NCI-H2227 (cell line): ENCODE measurements around the gene HAO2.
"Not testable (repeated sequence)": the region's sequence is repeated elsewhere in the genome, so short reads cannot be mapped to it uniquely, and the experiment has no call there.

Experiments used
- DNase-seq: peaks from one replicate; lab custom pipeline; 2025; ENCODE audit not compliant: unreplicated experiment; lab: John Stamatoyannopoulos, UW

HAO2 gene

DNA sequence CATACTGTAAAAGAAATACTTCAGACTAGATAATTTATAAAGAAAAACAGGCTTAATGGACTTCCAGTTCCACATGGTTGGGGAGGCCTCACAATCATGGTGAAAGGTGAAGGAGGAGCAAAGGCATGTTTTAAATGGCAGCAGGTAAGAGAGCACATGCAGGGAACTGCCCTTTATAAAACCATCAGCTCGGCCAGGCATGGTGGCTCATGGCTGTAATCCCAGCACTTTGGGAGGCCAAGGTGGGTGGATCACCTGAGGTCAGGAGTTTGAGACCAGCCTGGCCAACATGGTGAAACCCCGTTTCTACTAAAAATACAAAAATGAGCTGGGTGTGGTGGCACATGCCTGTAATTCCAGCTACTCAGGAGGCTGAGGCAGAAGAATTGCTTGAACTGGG is 9.0 kb downstream of the HAO2 start:
- DNase-seq = not testable (repeated sequence)

DNA sequence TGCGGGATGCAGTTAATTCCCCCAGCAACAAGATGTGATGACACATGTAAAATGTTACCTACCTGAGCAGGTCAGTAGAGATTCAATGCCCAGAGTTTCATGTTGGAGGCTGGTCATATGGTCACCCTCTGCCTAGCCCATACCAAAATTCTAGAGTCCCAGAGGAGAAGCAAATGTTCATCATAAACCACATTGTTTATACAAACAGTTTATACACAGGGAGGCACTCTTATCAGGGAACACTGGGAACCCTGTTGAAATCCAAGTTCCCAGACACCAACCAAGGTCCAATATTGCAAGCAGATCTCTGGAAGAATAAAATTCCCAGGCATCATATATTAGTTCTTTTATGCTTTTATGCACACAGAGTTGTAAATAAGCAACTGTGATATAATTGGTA is 10.5 kb downstream of the HAO2 start:
- DNase-seq = no peak

DNA sequence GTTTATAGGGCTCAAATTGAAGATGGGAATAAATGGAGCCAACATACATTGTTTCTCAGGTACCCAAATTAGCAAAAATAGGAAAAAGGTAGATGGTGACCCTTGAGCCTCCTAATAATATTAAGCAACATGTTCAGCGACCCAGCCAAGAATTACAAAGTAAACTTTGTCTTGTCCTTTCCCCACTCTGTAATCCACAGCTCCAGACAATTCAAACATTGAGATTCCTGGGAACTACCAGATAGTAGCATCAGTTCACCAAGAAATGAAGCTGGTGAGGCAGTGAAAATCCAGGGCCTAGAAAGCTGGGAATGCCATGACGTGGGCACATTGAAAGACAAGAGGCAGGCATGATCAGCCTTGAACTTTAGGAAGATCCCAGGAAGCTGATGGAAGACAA is 11.7 kb downstream of the HAO2 start:
- DNase-seq = no peak

DNA sequence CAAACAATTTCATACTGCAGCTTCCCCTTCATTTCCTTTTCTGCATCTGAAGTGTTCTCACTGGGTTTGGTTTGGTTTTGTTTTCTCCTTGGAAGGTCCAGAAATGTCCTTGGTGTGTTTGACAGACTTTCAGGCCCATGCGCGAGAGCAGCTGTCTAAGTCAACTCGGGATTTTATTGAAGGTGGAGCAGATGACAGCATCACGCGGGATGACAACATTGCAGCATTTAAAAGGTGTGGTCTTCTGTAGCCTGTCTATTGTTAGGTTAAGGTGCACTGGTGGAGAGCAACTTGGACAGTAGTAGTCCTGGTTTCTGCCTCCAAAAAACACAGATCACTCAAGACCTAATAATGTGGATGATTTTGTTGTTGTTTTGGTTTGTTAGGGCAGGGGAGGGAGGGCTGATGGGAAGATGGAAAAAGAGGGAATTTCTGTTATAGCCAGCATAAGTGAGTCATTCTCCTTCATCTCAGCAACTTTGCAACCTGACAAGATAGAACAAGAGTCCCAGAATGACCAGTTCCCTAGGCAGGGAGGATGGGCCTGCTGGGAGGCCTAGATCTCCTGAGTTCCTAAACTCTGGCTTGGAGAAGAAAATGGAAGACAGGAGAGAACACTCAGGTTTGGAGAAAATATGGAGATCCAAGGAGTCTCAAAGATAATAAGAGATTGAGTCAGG is 12.5 kb downstream of the HAO2 start:
- no peak for DNase-seq

DNA sequence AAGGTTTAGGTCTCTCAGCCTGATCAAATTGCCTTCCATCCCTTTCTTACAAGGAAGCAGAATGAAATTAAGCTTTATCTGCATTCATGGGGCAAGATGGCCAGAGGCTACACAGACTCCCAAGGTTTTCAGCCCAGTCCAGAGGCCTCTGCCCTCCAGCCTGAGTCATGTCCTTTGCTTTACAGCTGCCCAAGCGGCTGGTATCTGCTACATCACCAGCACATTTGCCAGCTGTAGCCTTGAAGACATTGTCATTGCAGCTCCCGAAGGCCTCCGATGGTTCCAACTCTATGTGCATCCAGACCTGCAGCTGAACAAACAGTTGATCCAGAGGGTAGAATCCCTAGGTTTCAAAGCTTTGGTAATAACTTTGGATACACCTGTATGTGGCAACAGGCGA is 16.0 kb downstream of the HAO2 start:
- no peak for DNase-seq

DNA sequence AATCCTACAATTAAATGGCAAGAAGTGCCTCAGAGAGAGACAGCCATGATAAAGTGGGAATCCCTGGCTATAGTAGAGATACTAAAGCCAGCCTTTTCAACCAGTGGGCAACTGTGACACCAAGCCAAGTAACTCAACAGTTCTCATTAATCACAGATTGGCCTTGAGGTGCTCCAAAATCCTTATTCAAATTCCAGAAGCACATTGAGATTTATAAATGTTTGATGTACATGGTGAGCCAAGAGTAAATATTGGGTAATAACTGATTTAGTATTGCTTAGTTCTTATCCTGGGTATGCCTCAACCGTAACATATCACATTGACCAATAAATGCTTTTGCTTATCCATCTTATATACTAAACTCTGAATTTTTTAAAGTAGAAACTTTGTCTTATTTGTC is 17.1 kb downstream of the HAO2 start:
- DNase-seq = no peak

DNA sequence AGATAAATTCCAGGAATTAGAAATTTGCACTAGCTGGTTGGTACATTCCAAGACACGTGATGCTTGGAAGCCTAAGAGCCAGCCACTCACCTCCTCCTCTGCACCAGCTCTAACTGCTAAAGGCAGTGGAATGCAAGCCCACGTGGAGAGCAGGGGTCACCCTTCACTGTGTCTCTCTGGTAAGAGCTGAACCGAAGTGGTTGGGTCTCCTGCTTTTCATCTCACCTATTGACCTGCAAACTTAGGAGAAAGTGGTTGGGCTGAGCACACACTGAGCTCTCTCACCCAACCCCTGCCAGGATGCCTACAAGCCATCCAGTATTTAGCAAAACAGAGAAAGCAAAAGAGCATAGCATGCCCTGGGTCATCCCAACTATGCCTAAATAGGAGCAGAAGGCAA is 19.3 kb downstream of the HAO2 start:
- DNase-seq = no peak

DNA sequence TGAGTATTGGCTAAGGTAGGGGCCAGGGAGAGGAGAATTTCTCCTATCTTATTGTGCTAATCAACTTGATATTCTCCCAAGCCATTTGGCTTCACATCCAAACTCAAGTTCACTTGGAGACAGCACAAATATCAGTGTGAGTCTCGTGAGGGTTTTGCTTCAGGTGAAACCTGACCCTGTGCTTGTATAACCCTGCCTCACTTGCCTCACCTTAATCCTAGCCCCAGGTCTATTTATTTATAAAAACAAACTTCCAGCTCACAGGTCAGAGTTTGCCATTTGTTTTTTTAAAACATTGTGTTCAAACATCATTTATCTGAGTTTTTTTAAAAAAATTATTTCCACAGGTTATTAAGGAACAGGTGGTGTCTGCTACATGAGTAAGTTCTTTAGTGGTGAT is 19.9 kb downstream of the HAO2 start:
- no peak for DNase-seq

DNA sequence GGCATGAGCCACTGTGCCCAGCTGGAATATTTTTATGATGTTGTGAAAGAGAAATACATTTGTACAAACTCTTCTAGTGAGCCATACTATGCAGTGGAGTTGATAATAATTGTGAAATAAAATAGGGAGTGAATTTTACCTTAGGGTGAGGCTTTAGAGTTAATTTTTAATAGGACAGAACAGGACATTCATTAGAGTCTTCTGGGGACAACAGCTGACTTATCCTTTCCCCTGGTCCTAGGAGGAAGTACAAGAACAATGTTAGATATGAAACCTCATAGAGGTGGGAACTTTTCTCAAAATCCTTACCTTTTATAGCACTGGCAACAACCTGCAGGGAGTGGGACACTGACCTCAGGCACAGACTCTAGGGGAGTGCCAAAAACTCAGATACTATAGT is 21.9 kb downstream of the HAO2 start:
- no peak for DNase-seq

DNA sequence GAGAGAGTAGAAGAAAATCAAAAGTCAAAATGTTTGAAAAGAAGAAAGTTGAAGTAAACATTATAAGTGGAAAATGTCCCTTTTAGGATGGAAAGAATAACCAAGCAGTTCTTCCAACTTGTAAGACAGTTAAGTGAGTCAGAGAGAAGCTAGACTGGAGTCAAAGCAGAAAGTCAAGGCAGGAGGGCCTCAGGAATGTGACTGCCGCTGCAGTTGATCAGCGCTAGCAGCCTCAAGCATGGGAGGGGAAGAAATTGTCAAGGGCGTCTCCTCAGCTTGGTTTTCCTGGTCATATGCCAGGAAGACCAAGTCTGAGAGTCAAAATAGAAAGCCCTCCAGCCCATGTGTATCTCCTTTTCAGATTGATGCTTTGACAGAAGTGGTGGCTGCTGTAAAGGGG is 23.2 kb downstream of the HAO2 start:
- DNase-seq = no peak

DNA sequence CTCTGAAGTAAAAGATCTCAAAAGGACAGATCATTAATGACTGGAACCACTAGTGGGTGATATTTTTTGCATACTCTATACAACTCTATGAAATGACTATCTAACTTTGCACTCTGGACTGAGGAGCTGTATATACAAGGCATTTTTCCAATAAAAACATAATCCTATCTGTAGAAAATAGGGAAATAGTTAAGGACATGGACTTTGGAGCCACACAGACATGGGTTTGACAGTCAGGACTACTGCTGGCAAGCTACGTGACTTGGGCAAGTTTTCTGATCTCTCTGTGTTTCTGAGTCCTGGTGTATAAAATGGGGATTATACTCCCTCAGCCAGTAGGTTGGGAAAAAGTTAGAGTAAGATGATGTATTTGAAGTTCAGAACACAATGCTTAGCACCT is 25.5 kb downstream of the HAO2 start:
- DNase-seq = no peak

DNA sequence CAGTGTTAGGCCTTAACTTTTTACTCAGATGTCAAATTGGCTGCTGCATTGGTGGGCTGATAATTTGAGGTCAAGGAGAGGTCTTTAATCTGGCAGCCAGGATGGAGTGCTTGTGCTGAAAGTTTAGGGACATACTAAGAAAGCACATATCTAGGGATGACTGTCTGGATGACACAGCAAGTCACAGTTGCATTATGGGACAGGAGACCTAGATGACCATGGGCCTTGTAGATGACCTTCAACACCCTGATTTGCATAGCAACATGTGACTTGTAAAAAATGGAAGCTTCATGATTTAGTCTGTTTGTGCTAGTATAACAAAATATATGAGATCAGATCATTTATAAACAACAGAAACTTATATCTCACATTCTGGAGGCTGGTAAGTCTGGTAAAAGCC is 28.4 kb downstream of the HAO2 start:
- DNase-seq = no peak

DNA sequence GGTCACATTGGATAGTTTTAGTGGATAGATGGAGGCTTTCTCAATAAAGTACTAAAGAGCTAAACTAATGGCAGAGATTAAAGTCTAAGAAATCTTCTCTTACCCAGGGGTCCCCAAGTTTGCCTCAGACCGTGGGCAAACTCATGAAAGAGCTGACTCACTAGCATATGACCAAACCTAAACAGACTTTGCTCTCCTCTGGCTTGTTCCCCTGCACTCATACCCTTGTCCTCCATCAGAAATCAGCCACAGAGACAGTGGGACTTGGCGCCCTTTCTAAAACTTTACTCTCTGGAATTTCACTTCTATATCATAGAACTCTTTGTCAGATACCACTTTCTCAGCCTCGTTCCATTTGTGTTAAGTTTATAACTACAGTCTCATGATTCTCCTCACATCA is 29.4 kb downstream of the HAO2 start:
- DNase-seq = no peak

DNA sequence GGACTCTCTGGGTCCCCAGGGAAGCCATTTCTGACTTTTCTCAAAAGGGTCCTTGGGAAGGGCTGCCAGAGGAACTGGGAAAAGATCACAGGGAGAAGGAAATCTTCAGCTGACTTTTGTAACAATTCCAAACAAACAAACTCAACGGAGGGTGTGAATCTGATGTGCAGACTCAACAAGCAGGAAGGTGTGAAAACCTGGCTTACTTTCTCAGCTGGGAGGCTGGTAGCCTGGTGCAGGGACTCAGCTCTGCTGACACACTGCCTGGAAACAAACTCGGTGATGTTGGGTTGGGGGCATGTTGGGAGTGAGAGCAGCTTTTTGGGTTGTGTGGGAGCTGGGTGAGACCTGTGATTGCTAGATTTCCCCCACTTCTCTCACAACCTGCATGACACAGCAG is 36.2 kb downstream of the HAO2 start:
- DNase-seq = no peak

DNA sequence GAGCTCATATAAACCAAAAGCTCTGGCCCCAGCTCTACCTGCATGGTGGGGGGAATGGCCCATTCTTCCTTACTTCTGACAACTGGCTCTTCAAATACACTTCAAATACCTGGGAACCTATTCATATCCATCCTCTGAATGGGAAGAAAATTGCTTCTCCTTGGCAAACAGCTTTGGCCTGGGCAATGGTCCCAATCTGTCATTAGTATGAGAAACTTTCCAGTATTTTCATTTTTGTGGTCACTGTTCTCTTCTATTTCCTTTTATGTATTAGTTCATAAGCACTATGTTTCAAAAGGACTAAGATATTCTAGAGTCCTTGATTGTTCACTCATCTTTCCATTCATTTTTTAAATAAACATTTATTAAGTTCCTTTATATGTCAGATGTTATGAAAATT is 41.1 kb downstream of the HAO2 start:
- no peak for DNase-seq

DNA sequence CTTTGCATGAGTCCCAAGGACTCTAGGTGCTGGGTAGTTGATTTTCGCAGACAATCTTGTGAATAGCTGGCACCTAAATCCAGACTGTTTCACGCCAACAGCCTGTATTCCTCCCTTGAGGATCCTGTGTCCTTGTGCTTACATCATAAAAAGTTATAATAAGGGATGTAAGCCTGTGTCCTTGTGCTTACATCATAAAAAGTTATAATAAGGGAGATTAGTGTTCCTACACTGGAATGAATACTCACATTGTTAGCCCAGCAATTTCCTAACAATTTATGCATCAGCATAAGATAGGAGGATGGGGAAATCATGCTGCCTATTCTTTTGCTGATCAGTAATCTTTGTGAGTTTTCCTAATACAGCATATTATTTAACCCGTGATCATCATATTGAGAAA is 42.4 kb downstream of the HAO2 start:
- no peak for DNase-seq

DNA sequence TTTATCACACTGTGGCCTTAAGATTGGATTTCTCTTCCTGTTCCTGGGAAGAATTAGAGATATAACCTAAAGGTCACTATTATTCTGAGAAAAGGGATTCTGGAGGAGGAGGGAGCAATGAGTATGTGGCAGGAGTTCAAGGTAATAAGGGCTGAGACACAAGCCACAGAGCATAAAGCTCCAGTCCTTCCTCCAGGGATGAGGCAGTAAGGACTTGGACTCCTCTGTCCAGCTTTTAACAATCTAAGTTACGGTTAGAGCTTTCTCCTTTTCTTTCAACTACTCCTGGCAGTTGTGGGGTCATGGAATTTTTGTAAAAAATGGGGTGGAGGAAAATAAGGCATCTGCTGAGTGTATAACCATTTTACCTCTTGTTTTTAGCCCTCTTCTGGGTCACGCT is 46.4 kb downstream of the HAO2 start, which contains the start of gene HSD3B2:
Gene HSD3B2, plus strand, starts transcription at position 201 of the 400 bp plus-strand sequence. CDS start 270 bp downstream, outside the sequence.
- no peak for DNase-seq

DNA sequence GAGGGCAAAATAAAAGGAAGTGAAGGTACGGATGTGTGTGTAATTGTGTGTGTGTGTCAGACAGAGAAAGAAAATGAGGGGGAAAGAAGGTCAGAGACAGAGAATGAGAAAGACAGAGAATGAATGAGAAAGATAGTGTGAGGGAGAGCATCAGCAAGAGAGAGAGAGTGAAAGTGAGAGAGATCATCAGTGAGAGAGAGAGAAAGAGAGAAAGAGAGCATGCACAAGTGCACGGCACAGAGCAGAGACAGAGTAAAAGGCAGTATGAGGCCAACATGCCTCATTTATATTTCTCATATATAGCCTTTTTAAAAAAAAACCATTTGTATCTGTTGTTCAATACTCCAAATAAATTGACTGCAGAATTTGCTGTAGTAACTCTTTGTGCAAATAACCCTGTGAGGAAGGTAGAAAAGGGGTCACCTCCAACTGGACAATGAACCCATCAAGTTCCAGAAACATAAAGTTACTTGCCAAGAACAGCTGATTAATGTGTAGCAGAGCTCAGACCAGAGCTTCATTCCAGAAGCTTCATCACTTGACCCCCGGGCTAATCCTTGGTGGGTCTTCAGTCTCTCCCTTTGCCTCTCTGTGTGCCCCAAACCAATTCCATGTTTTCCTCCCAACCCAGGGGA is 47.5 kb downstream of the HAO2 start:
- DNase-seq = no peak

DNA sequence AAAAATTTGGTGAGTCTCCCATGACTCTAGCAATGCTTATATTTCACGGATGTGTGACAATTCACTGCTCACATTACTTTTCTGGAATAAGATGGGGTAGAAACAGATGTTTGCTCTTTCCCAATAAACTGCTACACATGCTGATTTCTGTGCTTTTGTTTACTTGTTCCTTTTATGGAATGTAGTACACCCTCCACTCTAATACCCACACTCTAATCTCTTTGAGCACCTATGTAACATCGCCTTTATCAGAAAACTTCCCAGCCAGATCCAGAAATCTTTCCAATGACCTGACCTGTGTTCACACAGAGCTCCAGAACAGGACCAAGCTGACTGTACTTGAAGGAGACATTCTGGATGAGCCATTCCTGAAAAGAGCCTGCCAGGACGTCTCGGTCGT is 50.5 kb downstream of the HAO2 start:
- DNase-seq = no peak

DNA sequence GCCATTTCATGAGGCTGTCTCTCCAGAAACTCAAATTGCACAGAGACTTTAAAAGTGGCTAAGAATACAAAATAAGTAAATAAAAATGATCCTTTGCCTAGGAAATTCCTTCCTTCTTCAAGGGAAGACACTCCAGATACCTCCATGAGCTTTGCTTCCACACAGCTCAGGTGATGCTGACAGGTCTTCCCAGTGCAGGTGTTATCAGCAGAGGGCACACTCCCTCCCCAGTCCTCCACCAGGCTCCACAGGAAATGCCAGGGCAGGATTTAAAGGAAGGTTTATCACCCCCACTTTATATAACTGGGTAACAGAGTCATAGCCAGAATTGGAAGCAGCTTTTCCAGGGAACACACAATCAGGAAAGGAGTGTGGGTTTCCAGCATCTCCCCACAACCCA is 52.1 kb downstream of the HAO2 start:
- DNase-seq = no peak

DNA sequence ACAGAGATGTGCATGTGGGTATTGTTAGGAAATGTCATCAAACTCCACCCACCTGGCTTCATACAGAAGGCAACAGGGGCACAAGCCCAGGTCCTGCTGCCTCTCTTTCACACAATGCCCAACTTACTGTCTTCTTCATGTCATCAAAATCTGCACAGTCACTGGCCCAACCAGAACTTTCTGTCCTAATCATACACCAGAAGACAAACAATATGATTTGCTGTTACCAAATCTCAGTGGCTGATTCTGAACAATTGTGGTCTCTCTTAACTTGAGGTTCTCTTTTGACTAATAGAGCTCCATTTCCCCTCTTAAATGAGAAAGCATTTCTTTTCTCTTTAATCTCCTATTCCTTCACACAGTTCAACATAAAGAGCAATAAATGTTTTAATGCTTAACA is 54.0 kb downstream of the HAO2 start:
- DNase-seq = no peak

DNA sequence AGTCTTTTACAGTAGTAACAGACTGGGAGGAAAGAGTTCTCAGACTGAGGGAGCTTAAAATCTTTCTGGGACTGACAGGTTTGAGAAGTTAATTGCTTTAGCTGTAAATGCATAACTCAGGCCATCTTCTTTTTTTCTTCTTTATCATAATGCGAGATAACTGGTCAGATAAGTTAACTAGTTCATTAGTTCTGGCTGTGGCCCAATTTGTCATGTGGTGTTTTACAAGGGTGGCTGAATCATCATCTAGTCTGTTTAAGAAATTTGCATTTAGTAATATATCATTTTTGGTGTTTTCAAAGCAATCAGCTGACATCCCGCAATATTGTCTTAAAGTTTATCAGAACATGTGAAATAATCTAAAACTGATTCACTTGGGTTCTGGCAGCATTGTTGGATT is 60.4 kb downstream of the HAO2 start:
- DNase-seq = no peak

DNA sequence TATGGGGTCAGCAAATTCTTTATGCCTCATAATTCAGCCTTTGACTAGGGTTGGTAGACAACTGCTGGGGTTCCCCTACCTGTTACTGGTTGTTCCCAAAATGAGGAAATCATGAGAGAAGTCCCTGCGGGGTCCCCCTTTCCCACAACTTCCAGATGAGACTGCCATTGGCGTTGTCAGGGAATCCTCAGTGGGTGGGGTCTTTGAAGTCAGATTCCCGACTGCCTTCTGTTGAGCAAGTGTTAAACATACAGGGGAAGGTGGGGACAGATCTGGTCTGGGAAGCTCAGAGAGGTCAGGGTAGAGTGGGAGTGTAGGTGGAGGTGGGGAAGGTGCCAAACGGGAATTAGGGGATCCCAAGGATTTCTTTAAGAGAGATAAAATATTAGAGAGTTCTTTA is 61.1 kb downstream of the HAO2 start:
- no peak for DNase-seq
